CD4-positive, alpha-beta T cell treated with Interleukin-6 at 100 ng/mL for 8 hours (primary cell): Measurements from ENCODE around the gene KRT6A.
"Not testable (repeated sequence)": the region's sequence is repeated elsewhere in the genome, so short reads cannot be mapped to it uniquely, and the experiment has no call there.

ENCODE experiments used
- DNase-seq: peaks from one replicate; pipeline ENCODE4 v3.0.0-alpha.2; 2020; ENCODE audit warnings: mixed read lengths, low spot score

KRT6A gene

DNA sequence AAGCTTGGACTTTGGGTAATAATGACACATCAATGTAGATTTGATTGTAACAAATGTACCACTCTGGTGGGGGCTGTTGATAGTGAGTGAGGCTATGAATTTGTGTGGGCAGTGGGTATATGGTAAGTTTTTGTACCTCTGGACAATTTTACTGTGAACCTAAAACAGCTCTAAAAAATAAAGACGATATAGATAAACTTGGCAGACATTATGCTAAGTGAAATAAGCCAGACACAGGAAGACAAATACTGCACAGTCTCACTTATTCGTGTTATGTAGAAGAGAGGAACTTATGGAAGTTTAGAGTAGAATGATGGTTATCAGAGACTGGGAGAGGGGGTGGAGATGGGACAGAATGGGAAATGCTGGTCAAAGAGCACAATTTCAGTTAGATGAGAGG, 28.2 kb downstream of the KRT6A start:
- DNase-seq = no peak

DNA sequence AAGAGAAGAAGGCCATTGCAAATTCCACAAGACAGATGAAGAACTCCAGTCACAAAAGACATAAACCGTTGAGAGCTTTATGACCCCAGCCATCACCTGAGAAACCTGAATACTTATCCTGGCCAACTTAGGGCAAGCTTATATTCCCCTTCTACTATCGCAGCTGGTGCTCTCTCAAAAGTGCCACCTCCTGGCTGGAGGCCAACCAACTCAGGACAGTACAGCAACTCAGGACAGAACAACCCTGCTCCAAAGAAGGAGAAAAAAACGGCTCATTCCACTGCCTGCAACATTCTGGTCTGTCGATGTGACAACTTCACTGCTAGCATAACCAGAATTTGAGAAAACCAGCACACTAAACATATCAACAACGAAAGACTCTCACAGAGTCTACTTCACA, 31.4 kb downstream of the KRT6A start:
- no peak for DNase-seq

DNA sequence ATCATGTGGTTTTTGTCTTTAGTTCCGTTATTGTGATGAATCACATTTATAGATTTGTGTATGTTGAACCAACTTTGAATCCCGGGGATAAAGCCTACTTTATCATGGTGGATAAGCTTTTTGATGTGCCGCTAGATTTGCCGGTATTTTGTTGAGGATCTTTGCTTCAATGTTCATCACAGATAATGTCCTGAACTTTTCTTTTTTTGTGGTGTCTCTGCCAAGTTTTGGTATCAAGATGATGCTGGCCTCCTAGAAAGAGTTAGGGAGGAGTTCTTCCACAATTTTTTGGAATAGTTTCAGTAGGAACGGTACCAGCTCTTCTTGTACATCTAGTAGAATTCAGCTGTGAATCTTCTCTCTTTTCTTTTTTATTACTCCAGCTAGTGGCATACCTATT, 34.2 kb downstream of the KRT6A start:
- DNase-seq = no peak

DNA sequence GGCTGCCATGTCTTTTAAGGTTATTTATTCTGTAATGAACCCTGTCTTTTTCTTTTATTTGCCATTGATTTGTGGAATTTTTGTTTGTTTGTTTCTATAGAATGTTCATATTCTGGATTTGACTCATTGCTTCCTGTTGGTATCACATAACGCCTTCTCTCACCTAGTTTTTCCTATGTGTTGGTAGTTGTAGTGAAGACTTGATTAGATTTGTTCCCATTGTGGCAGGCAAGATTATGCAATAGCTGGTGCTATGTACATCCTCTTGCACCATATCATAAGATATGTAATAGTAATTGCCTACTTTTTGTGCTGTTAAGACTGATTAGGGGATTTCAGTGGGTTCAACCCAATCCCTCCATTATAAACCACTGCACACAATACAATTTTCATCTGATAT, 37.2 kb downstream of the KRT6A start:
- no peak for DNase-seq

DNA sequence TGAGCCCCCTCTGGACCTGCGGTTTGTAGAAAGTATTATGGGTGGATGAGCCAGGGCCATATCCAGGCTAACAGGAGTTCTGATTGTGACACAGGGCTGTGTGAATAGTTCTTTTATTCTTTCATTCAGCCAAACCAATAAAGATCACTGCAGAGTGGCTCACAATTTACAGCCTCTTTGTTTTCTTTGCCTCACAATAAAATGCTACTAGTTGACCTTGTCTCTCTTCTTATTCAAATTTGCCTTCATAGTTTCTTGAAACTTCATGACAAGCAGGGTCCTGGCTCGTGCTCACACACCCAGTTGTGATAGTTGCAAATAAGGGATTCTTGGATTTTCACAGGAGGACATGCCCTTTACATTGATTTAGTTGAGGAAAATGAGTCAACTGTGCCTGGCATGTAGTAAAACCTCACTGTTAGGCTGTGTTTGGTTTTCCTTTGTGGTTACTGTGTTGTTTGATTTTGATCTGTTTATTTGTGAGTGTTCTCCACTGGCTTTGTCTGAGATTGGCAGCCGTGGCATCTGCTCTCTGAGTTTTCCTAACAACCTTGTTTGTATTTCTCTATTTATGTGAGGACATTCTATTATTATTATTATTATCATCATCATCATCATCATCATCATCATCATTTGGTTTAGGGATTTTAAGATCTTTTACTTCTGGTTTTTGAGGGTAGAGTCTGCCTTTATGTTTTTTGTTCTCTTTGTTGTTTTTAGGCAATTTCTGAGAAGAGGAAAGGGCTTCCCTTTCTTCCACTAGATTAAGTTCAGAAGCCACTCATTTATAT, 38.5 kb downstream of the KRT6A start:
- DNase-seq = no peak

DNA sequence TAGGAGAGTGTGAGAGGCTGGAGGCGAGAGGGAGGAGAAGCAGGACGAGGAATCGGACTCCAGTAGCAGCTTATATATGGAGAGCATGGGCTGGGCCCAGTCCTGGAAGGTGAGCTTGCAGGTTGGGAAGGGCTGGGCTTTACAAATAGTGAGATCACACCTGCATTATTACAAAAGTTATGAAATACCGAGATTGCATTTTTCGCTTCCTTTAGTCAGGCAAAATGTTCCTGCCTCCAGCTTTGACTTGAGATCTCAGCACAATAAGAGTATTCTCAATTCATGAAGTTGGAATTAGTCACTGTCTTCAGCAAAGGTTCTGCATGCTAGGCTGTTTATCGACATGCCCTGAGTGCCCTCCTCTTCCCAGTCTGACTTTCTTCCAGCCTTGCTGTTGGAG, 41.0 kb downstream of the KRT6A start, which contains the start of gene KRT6B:
Gene KRT6B, minus strand, starts transcription at position 46 of the 400 bp plus-strand sequence. CDS start 68 bp downstream, outside the sequence.
- no peak for DNase-seq

DNA sequence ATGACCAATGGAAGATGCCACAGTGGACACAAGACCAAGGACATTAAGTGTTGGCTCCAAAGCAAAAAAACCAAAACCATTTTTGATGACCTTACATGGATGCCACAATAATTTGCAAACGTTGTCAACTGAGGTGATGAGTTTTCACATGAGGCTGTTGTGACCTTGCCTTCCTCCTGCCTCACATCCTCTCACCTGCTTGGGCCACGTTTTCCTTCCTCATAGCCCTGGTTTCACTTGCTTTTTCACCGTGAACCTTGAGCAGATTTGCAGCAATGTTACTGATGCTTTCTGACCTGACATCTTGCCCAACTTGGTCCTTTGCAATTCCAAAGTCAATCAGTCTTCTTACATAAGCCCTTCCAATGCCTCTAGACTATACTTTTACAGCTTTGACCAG, 44.8 kb downstream of the KRT6A start:
- no peak for DNase-seq

DNA sequence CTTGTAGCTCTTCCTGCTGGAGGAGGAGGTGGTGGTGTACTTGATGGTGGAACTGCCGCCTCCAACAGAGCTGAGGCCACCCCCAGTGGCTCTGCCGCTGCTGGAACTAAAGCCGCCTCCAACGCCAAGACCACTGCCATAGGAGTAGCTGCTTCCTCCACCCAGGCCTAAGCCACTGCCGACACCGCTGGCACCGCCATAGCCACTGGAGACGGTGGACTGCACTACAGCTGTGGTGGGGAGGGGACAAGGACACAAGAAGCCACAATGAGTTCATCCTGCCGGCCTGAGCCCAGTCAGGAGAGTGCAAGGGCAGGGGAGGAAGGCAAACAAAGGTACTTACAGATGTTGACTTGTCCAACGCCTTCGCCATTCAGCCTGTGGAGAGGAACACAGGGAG, 45.9 kb downstream of the KRT6A start:
- not testable (repeated sequence) for DNase-seq

DNA sequence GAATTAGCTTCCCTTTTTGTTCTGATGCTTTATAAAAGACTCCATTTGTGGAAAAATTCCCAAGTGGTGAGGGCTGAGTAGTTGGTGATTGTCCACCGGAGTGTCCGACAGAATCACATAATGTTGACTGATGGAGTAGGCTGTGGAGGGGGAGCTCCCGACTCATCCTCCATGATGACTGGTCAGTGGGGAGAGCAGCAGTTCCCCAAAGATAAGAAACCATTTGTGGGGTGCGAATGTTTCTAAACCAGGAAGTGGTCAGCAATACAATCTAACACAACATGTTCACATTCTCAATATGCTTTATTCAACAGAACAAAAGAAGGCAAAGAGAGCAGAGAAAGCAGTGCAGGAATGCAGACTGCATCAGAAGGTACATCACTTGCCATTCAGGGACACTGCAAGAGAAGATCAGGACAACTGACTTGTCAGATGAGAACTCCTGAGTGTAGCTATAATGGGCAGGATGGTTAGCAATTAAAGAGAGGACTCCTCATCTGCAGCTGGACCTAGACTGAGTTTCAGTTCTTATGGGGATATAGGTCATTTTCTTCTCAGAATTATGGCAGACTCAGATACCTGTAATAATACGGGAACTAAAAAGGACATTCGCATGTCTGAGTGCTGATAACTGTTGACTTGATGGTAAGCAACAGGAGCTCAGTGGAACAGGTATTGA, 46.6 kb downstream of the KRT6A start:
- no peak for DNase-seq

DNA sequence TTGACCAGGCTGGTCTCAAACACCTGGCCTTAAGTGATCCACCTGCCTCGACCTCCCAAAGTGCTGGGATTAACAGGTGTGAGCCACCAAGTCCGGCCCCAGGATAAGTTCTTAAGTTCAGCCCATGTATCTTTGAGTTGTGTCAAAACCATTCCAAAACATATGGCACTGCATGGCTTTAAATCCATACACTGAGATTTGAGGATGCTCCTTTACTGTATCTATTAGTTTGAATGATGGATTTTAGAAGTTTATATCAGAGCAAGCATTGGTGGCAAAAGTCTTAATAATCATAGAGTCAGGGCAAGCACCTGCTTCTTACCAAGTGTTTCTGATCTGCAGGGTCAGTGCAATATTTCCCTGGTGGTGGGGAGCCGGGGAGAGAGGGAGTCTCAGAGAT, 47.2 kb downstream of the KRT6A start:
- DNase-seq = no peak

DNA sequence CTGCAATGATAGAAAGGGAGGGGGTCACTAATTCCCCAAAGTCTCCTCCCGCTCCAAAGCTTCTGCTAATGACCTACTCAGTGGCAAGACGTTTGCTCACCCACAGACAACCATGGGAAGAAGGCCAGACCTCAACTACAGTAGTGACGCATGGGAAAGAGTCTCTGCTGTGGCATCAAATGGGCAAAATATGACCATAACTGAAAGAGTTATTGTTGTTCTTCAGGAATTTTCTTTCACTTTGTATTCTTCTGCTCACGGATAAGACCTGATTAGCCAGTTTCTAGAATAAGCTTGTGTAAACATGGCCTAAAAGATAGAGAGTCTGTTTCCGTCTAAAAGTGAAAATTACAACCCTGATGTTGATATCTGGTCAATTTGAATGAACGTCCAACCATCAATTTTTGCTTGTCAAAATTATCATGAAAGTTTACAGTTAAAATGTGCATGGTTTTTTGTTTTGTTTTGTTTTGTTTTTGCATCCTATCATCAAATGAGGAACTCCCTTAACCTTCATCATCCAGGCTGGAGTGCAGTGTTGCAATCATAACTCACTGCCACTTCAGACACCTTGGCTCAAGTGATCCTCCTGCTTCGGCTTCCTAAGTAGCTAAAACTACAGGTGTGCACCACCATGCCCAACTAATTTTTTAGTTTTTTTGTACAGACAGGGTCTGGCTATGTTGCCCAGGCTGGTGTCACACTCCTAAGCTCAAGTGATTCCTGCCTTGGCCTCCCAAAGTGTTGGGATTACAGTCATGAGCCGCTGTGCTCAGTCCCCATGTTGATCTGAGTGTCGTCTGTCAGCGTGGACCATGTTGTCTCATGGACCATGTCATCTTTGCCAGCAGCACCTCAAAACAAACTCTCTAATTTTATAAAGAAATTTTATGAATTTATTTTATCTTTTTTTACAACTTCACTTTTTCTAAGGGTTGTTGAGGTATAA, 48.1 kb downstream of the KRT6A start:
- DNase-seq = no peak

DNA sequence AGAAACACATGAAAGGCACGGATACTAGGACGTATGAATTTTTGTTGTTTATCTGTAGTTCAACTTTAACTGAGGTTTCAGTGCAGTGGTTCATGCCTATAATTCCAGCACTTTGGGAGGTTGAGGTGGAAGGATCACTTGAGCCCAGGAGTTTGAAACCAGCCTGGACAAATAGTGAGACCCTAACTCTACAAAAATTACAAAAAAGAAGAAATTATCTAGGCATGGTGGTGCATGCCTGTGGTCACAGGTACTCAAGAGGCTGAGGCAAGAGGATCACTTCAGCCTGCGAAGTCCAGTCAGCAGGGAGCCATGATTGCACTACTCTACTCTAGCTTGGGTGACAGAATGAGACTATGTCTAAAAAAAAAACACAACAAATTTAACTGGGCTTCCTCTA, 49.1 kb downstream of the KRT6A start:
- DNase-seq = no peak

DNA sequence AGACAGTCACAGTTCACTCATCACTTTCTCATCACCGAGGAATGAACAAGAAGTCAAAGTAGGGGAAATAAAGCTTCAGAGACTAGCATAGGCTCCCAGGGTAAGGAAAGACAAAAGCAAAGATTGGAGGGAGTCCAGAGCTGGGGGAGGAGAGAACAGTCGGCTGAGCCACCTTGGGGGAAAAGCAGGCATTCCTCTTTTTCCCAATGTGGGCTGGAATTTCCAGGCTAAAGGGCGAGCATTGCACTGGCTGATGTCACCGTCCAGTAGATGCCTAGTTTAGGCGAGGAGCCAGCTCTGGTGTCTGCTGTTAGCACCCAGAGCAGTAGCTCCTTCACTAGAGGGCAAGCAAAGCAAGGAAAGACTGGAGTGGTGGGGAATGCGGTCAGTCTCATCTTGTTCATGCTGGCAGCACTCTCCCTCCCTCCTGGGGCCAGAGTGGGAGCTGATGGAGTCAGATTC, 50.4 kb downstream of the KRT6A start:
- DNase-seq = no peak

DNA sequence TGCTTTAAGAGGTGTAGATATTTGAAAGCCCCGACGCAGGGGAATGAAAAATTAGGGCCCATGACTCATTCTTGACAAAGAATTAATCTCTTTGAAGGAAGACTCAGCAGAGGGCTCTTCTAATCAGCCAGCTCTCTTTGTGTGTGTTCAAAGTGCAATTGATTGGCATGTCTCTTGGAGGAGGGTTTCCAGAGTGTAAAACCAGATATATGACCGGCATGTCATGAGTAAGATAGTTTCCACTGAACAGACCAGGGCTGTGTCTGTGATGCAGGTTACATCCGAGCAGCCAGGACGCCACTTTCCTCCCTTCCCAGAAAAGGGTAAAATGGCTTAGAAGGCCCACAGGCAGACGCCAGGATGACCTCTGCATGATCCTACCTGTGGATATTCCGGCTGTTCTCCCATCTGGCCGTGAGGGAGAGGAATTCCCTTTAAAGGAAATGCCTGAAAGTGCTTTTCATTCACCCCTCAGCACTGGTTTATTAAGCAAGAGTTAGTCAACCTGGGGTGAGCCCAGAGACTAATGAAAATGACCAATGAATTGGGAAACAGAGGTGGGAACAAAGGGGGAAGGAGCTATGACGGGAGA, 51.6 kb downstream of the KRT6A start:
- no peak for DNase-seq

DNA sequence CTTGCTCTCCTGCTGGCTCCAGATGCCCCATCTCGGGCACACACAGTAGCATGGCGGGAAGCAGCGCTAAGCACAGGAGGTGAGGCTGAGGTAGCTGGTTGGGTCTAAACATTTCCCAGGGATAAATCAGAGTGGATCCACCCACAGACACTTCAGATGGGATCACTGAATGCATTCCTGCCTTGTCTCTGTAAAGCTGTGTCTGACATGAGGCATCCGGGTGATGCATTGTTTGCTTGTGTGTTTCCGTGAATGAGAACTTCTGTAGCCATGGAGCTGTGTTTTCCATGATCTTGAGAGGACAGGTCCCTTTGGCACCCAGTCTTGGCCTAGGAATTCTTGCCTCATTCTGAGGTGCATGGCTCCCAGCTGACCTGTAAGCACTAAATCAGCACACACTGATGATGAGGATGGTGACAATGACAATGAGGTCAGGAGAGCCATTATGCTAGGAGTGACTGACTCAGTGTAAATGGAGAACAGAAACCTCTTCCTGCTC, 52.2 kb downstream of the KRT6A start:
- no peak for DNase-seq

DNA sequence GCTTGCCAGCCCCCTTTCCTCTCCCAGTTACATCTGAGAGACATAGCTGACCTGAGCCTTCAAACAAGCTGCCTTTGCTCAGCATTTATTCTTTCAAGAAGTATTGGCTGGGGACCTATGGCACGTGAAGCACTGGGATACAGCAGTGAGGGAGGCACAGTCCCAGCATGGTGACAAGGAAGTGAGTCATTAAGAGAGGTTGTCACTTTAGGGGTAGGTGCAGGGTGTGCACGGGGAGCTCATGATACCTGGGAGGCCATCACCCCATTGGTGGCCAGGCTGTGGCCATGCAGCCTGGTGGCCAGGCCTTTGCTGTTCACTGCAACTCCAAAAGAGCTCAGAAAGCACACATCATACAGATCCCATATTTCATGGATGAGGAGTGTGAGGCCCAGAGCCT, 53.2 kb downstream of the KRT6A start:
- no peak for DNase-seq

DNA sequence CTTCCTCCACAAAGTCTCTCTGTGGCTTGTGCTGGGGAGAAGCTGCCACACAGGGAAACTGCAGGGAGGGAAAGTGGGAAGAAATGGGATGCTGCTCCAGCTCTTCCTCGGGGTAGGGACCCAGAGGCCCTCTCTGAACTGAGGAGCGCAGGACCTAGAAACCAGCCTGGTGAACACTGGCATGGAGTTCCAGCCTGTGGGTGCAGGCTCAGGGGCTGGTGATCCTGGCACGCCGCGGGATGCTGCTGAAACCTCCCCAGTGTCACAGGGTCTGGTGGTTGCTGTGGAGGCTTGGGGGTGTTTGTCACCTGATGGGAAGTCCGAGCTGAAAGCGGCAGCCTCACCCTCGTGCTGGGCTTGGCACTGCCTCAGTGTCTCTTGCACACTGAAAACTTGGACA, 53.6 kb downstream of the KRT6A start:
- no peak for DNase-seq

DNA sequence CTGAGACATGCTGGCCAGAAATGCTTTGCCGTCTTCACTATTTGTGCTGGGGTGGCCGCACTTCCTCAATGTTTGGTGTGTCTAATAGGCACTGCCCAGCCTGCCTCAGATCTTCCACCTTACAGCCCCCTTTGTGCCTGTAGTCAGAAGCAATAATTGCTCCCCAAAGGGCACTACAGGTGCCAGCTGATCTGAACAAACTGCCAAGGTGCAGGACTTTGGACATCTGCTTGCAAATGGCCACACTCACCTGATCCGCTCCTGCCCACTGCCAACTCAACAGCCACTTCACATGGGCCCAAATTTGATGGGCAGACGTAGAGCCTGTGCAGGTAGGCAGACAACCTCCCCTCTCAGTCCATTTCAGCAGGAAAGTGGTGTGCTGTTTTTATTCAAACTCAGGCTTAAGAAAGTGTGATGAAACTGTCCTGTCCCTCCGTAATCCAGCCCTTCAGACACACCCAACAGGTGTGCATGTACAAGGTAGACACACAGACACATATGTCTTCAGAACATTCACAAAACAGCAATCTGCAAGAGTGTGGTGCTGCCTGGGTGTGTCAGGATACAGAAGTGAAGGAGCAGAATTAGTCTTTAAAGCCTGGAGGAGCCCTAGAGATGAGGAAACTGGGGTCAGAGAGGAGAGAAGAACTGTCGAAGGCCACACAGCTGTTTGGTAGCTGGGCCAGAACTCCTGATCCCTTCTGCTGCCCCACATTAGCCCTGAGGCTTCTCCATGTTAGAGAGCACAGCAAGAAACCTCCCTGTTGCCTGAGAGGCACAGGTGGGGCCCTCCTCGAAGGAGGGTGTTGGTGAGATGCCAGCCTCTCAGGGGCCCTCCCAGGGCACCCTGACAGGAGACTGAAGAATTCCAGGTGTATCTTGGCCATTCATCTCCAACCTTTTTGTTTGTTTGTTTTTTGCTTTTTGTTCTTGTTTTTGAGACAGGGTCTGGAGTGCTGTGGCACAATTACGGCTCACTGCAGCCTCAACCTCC, 54.5 kb downstream of the KRT6A start:
- no peak for DNase-seq

DNA sequence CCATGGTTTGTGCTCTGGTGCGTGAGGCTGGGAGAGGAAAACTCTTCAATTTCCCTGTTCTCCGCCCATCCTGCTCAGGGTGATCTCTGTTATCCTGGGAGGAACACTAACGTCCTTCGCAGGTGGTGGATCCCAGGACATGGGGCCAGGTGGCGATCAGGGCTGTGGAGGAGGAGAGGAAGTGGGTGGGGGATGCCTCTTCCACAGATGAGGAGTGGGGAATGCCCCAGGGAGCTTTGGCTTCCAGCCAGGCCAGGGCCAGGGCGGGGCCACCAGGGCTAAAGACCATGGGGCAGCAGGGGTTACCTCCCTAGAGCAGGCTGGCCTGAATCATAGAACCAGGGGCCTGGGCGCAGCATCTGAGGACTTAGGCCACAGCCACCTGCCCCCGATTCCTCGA, 55.5 kb downstream of the KRT6A start:
- no peak for DNase-seq
